B cell (primary cell): Measurements from ENCODE around the gene RAB5B. TPM values are rescaled to one million over a fixed set of nuclear protein-coding genes. Genes with fewer than 3 reads are reported as not detected.

Source experiments
- ATAC-seq: fragments of 200-7000 bp; cut with Tn5 transposase; one replicate; pipeline ENCODE4 v1.10.0; 2021; ENCODE audit warnings: low read depth, mild to moderate bottlenecking, moderate number of reproducible peaks, moderate library complexity
- CTCF ChIA-PET: fragments of 350-600 bp; sonication (Branson Sonifier 250); formaldehyde crosslinking; loops from one replicate; lab custom pipeline; 2021; ENCODE audit warnings: antibody characterized with exemption, inconsistent platforms; lab: Charles Lee
- POLR2A ChIA-PET: fragments of 350-600 bp; sonication (Branson Sonifier 250); formaldehyde crosslinking; loops from one replicate; lab custom pipeline; 2021; ENCODE audit warnings: antibody characterized with exemption; lab: Charles Lee
- DNase-seq: peaks from one replicate; pipeline ENCODE4 v3.0.0; 2013
- H2AFZ ChIP-seq: 2 replicates; pipeline ENCODE4 v1.6.1; 2012; ENCODE audit warnings: mild to moderate bottlenecking, low read depth, low read length; ENCODE audit not compliant: insufficient read depth, poor library complexity, severe bottlenecking
- H3K27ac ChIP-seq, 2 donors: 1 replicate in 1 of 2; 2 replicates in 1 of 2; pipeline ENCODE4 v1.5.1; 2012 to 2013; ENCODE audit warnings: low read length in 2 of 2, mild to moderate bottlenecking in 2 of 2, moderate library complexity in 1 of 2
- H3K27me3 ChIP-seq, 4 experiments: fragments of 200-600 bp in 1 of 4; sonication (generic) in 1 of 4; replicated peaks in 1 of 4; 1 replicate in 2 of 4; 2 replicates in 2 of 4; pipeline versions ENCODE4 v1.6.1 to v1.7.0; 2013 to 2016; ENCODE audit warnings: low read length in 3 of 4, mild to moderate bottlenecking in 2 of 4, mixed read lengths in 1 of 4, moderate library complexity in 1 of 4; ENCODE audit not compliant: insufficient read depth in 4 of 4, control insufficient read depth in 3 of 4; ENCODE audit errors: control extremely low read depth in 1 of 4
- H3K36me3 ChIP-seq, 2 experiments: replicated peaks in 1 of 2; 1 replicate in 1 of 2; 2 replicates in 1 of 2; pipeline versions ENCODE4 v1.6.1 to v1.7.1; 2013; ENCODE audit warnings: low read length in 1 of 2; ENCODE audit not compliant: insufficient read depth in 2 of 2, control insufficient read depth in 1 of 2; ENCODE audit errors: control extremely low read depth in 1 of 2, extremely low read depth in 1 of 2
- H3K4me1 ChIP-seq, 2 donors: fragments of 200-600 bp in 1 of 2; sonication (generic) in 1 of 2; 1 replicate in 1 of 2; 2 replicates in 1 of 2; pipeline versions ENCODE4 v1.5.1 to v1.6.1; 2013 to 2017; ENCODE audit warnings: low read length in 2 of 2; ENCODE audit not compliant: control insufficient read depth in 2 of 2, insufficient read depth in 2 of 2
- H3K4me2 ChIP-seq: replicated peaks from 2 replicates; pipeline ENCODE3; 2012; ENCODE audit warnings: mild to moderate bottlenecking, low read depth, low read length; ENCODE audit not compliant: poor library complexity, severe bottlenecking
- H3K4me3 ChIP-seq, 5 experiments: fragments of 200-600 bp in 1 of 5; sonication (generic) in 1 of 5; 1 replicate in 3 of 5; 2 replicates in 2 of 5; pipeline versions ENCODE4 v1.5.1 to v1.7.0; 2011 to 2016; ENCODE audit warnings: low read length in 4 of 5, mild to moderate bottlenecking in 4 of 5, low read depth in 2 of 5, control low read depth in 1 of 5, moderate library complexity in 1 of 5; ENCODE audit not compliant: insufficient read depth in 1 of 5; ENCODE audit errors: control extremely low read depth in 1 of 5, extremely low read depth in 1 of 5
- H3K79me2 ChIP-seq: fragments of 200-600 bp; sonication (generic); one replicate; pipeline ENCODE4 v1.6.0; 2016; ENCODE audit warnings: low read length; ENCODE audit not compliant: control insufficient read depth, insufficient read depth
- H3K9ac ChIP-seq: fragments of 200-600 bp; sonication (generic); 2 replicates; pipeline ENCODE4 v1.6.1; 2017; ENCODE audit warnings: mild to moderate bottlenecking, low read length, moderate library complexity
- H3K9me3 ChIP-seq, 3 donors: one replicate each; pipeline versions ENCODE4 v1.6.1 to v1.7.1; 2013; ENCODE audit warnings: low read length in 2 of 3; ENCODE audit not compliant: control insufficient read depth in 2 of 3, insufficient read depth in 1 of 3; ENCODE audit errors: control extremely low read depth in 1 of 3
- H4K20me1 ChIP-seq: 2 replicates; pipeline ENCODE4 v1.6.0; 2012; ENCODE audit warnings: mild to moderate bottlenecking, low read length; ENCODE audit not compliant: insufficient read depth, control insufficient read depth, poor library complexity, severe bottlenecking
- H3K27ac Mint-ChIP-seq: one replicate; pipeline ENCODE4 v1.8.0; 2021; ENCODE audit warnings: mixed read lengths
- H3K27me3 Mint-ChIP-seq: one replicate; pipeline ENCODE4 v1.8.0; 2021; ENCODE audit warnings: mixed read lengths
- H3K4me1 Mint-ChIP-seq: one replicate; pipeline ENCODE4 v1.8.0; 2021; ENCODE audit warnings: mixed read lengths
- H3K4me3 Mint-ChIP-seq: one replicate; pipeline ENCODE4 v1.8.0; 2021; ENCODE audit warnings: mixed read lengths
- H3K9me3 Mint-ChIP-seq: one replicate; pipeline ENCODE4 v1.8.0; 2022; ENCODE audit warnings: mixed read lengths; ENCODE audit not compliant: insufficient read depth
- EZH2 ChIP-seq: IDR thresholded peaks from 2 replicates; pipeline ENCODE4 v1.6.1; 2012; ENCODE audit warnings: borderline replicate concordance, low read depth, mild to moderate bottlenecking, moderate library complexity, low read length; ENCODE audit not compliant: insufficient read depth, poor library complexity, severe bottlenecking
- WGBS: methylation state at CpG from one replicate; pipeline ENCODE4 v1.1.5; 2013; ENCODE audit warnings: missing lambda C conversion rate; ENCODE audit not compliant: insufficient coverage; 5-methylcytosine and 5-hydroxymethylcytosine counted together
- intact Hi-C: fragments of 100-400 bp; cut with micrococcal nuclease; formaldehyde crosslinking; loops from one replicate; pipeline ENCODE4 v1.10.0; 2022
- polyA plus RNA-seq: library from polyadenylated mRNA; depleted of rRNA; stranded (reverse); fragments of >200 nt; gene quantifications from 2 replicates; pipeline ENCODE4 v1.2.3, GENCODE V29; 2012
- total RNA-seq, 2 donors: library from RNA; stranded (reverse); fragments of 120-200 nt in 1 of 2; gene quantifications; 1 replicate in 1 of 2; 2 replicates in 1 of 2; pipeline versions ENCODE4 v1.2.3 to v1.2.4, GENCODE V29; 2013 to 2022
- TF ChIP-seq, protein P1 (sequence below): fragments of 200-600 bp; IDR thresholded peaks from one replicate; pipeline ENCODE4 v1.8.0; 2022; ENCODE audit warnings: antibody characterized with exemption, mild to moderate bottlenecking

Gene RAB5B
- total and polyA plus RNA-seq, 2 donors (not counting 1 experiment from before 2014, with no cell fraction given): 42.1 to 111 TPM

DNA sequence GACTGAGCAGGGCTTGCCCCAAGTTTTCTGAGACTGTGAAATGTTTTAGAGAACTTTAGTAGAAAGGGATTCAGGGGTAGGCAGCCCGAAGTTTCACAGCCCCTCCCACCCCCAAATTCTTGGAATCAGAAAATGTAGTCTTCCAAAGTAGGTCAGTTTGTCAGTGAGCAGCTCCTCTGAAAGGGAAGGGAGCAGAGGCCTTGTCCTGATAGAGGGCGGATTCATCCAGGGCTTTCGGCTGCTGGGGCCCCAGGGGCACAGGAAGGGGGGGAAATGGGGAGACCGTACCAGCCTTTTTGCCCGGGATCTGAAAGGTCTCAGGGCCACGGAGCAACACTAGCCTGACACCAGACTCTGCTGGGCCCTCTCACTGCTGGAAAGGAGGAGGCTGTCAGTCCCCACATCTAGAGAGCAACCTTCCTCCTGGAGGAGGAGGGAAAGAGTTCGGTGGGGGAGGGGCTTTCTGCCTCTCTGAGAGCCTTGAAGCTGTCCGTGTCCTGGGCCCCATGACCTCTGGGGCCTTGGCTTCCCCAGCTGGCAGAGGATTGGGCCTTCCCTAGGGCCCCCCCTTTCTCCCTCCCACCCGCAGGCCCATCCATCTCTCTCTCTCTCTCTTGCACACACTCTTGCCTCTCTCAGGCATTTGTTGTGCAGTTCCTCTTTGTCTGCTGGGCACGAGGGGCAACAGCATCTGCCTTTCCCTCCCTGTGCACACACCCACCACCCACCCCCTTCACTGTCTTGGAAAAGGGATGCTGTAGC, 46.7 kb downstream of the RAB5B start, which contains the start of gene IKZF4:
Gene IKZF4 (plus strand): TSS at position 621 of the 762 bp plus-strand sequence. CDS start 451 bp downstream, outside the sequence.
- Histone ChIP-seq H3K9ac (peak within 1 kb of the TSS; percentile 40), H3K9me3 (no peaks in the 10 kb centered on the region), H3K4me2 (peak within 1 kb of the TSS; percentile 81), H3K79me2 (no peaks in the 10 kb centered on the region), H3K27me3 (no peaks in the 10 kb centered on the region), H4K20me1 (no peaks in the 10 kb centered on the region), H3K27ac (no peak within 1 kb of the TSS), H3K4me1 (peaks cover 9 to 18% of the 10 kb centered on the region in 2 donors), H3K4me3 (peak within 1 kb of the TSS in 4 of 5 experiments; percentile 14 to 47 (median 22)), H2AFZ (peak within 1 kb of the TSS; percentile 87), H3K36me3 (no peaks in the 10 kb centered on the region)
- peak; percentile 51 for ATAC-seq
- ChIA-PET CTCF (no interaction called here), POLR2A (interaction anchor here (0.6 kb wide), 1 partner anchor 14 kb away, joined by 4 read pairs; no protein-coding TSS in a partner anchor)
- TF ChIP-seq, protein P1, sequence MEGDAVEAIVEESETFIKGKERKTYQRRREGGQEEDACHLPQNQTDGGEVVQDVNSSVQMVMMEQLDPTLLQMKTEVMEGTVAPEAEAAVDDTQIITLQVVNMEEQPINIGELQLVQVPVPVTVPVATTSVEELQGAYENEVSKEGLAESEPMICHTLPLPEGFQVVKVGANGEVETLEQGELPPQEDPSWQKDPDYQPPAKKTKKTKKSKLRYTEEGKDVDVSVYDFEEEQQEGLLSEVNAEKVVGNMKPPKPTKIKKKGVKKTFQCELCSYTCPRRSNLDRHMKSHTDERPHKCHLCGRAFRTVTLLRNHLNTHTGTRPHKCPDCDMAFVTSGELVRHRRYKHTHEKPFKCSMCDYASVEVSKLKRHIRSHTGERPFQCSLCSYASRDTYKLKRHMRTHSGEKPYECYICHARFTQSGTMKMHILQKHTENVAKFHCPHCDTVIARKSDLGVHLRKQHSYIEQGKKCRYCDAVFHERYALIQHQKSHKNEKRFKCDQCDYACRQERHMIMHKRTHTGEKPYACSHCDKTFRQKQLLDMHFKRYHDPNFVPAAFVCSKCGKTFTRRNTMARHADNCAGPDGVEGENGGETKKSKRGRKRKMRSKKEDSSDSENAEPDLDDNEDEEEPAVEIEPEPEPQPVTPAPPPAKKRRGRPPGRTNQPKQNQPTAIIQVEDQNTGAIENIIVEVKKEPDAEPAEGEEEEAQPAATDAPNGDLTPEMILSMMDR: no peak
- no peak for TF ChIP-seq EZH2
- DNase-seq: no peak
- Mint-ChIP-seq H3K27ac (peak within 1 kb of the TSS; percentile 76), H3K4me3 (peak within 1 kb of the TSS; percentile 82), H3K9me3 (no peaks in the 10 kb centered on the region), H3K4me1 (peaks cover 11% of the 10 kb centered on the region), H3K27me3 (no peaks in the 10 kb centered on the region)
- intact Hi-C loops: no loop called here
- 47% methylated on average over 5 of the region's 10 CpGs for WGBS

DNA sequence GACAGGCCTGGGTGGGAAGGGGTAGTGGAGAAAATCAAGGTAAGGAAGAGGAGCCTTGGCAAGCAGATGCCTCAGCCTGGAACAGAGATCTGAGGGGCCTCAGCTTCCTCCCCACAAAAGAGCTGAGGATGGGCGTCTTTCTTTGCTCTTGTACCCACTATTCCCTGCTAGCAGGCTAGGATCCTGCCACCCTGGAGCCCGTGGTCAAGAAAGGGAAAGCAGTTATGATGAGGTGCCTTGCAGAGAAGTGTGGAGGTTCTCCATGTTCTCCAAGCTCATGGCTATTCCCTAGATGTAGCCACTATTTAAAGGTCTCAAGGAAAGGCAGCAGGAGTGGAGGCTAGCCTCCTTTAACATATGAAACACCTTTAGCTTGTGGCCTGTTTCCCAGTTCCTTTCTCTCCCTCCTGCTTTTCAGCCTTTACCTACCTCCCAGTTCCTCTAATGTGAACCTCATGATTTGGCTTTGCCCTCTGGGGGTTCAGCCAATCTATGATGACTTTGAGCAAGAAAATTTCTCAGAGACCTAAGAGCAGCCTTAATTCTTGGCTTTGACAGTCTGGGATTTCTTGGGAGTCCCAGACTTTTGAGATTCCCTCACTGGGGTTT, 48.1 kb downstream of the RAB5B start:
- DNase-seq: no peak
- no peaks in the 10 kb centered on the region for H3K27me3 Mint-ChIP-seq

More for the DNA sequence above, 48.1 kb downstream of the RAB5B start:
- Histone ChIP-seq H2AFZ (peak overlapping the region; percentile 87), H4K20me1 (no peaks in the 10 kb centered on the region), H3K4me3 (no peak overlapping the region), H3K9ac (no peak overlapping the region), H3K79me2 (no peaks in the 10 kb centered on the region), H3K4me1 (peaks cover 9 to 18% of the 10 kb centered on the region in 2 donors), H3K27me3 (no peaks in the 10 kb centered on the region), H3K4me2 (peak overlapping the region; percentile 81), H3K9me3 (no peaks in the 10 kb centered on the region), H3K27ac (no peak overlapping the region), H3K36me3 (no peaks in the 10 kb centered on the region)
- Mint-ChIP-seq H3K4me3 (no peak overlapping the region), H3K9me3 (no peaks in the 10 kb centered on the region), H3K4me1 (peaks cover 11% of the 10 kb centered on the region), H3K27ac (no peak overlapping the region)
- ChIA-PET CTCF (no interaction called here), POLR2A (no interaction called here)
- no peak for ATAC-seq
- intact Hi-C loops: no loop called here
- WGBS: no CpG with 5 or more reads among the region's 2 CpGs
- no peak for TF ChIP-seq EZH2
- TF ChIP-seq, protein P1: no peak
